Astrocyte of the spinal cord (primary cell): ENCODE data around the gene FALEC.

Source experiments
- DNase-seq: peaks from one replicate; pipeline ENCODE4 v3.0.0; 2011; ENCODE audit warnings: low read depth, low spot score
- H3K4me3 ChIP-seq: 2 replicates; pipeline ENCODE4 v1.5.1; 2011; ENCODE audit warnings: low read depth, mild to moderate bottlenecking, low read length, moderate library complexity
- CTCF ChIP-seq: IDR thresholded peaks from 2 replicates; pipeline ENCODE4 v1.5.1; 2012; ENCODE audit warnings: low read depth, mild to moderate bottlenecking, low read length, inconsistent platforms
- in situ Hi-C: cut with HindIII; loops from 2 replicates; pipeline ENCODE4 v1.10.0; 2017; ENCODE audit warnings: low sequenced_read_pairs

Gene FALEC

GRCh38 chr1:150528196-150528595 is 12.6 kb downstream of the FALEC start:
- peak; percentile 55 for DNase-seq
- no peak for TF ChIP-seq CTCF
- in situ Hi-C loops, result no loop called here
- no peak overlapping the region for H3K4me3 ChIP-seq

- in situ Hi-C loops, result no loop called here
- DNase-seq, result peak; percentile 62
- TF ChIP-seq CTCF, result no peak
- H3K4me3 ChIP-seq, result no peak overlapping the region
Observed at GRCh38 chr1:150529017-150529416, 13.5 kb downstream of the FALEC start.

- TF ChIP-seq CTCF, result no peak
- in situ Hi-C loops, result no loop called here
- DNase-seq, result no peak
- no peak overlapping the region for H3K4me3 ChIP-seq
Observed at GRCh38 chr1:150530491-150531159, 15.1 kb downstream of the FALEC start.

GRCh38 chr1:150532860-150533259 is 17.3 kb downstream of the FALEC start:
- DNase-seq, result no peak
- no peak overlapping the region for H3K4me3 ChIP-seq
- in situ Hi-C loops, result no loop called here
- no peak for TF ChIP-seq CTCF

GRCh38 chr1:150534002-150534401 is 18.4 kb downstream of the FALEC start:
- in situ Hi-C loops, result no loop called here
- H3K4me3 ChIP-seq, result no peak overlapping the region
- DNase-seq, result no peak

GRCh38 chr1:150535511-150536287 is 20.1 kb downstream of the FALEC start:
- no peak for TF ChIP-seq CTCF
- no peak overlapping the region for H3K4me3 ChIP-seq
- peak; percentile 23 for DNase-seq
- in situ Hi-C loops, result no loop called here

More at GRCh38 chr1:150534002-150534401, 18.4 kb downstream of the FALEC start:
- TF ChIP-seq CTCF, result no peak
